BE2C (cell line): ENCODE results near the gene STAU1.

Experiments used
- DNase-seq: peaks from one replicate; pipeline ENCODE4 v3.0.0-alpha.2; 2020
- H3K27me3 ChIP-seq: fragments of 250-450 bp; sonication (Bioruptor Pico); 2 replicates; pipeline ENCODE4 v1.5.1; 2020; ENCODE audit warnings: mild to moderate bottlenecking
- H3K36me3 ChIP-seq: fragments of 250-450 bp; sonication (Bioruptor Pico); 2 replicates; pipeline ENCODE4 v1.5.1; 2020; ENCODE audit warnings: mild to moderate bottlenecking
- H3K4me1 ChIP-seq: fragments of 250-450 bp; sonication (Bioruptor Pico); 2 replicates; pipeline ENCODE4 v1.5.1; 2020
- H3K4me3 ChIP-seq: 2 replicates; pipeline ENCODE4 v1.5.1; 2011; ENCODE audit warnings: low read depth, low read length
- H3K9me3 ChIP-seq: fragments of 250-450 bp; sonication (Bioruptor Pico); 2 replicates; pipeline ENCODE4 v1.5.1; 2020
- TF ChIP-seq, protein P1 (sequence below): IDR thresholded peaks from 2 replicates; pipeline ENCODE4 v1.5.1; 2012; ENCODE audit warnings: mild to moderate bottlenecking, low read depth, low read length

STAU1 gene

DNA sequence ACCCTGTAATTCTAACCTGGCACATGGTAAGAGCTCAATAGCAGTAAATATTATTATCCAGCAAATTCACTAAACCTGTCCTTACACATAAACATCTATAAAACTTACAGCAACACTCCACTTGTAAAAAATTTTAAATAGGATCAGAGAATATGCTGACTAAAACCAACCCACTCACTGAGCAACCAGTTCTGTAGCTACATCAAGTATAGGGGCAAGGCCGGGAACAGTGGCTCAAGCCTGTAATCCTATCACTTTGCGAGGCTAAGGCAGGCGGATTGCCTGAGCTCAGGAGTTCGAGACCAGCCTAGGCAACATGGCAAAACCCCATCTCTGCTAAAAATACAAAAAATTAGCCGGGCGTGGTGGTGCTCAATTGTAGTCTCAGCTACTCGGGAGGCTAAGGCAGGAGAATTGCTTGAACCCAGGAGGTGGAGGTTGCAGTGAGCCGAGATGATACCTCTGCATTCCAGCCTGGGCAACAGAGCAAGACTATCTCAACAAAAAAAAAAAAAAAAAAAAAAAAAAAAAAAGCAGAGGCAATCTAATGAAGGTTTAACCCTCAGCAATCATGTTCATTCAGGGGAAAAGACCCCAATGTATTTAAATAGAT lies 6.8 kb downstream of the STAU1 start:
- peaks cover 6% of the 10 kb centered on the region; the same call in 1 of the 2 replicates for H3K4me1 ChIP-seq
- H3K9me3 ChIP-seq = no peaks in the 10 kb centered on the region
- TF ChIP-seq, protein P1, sequence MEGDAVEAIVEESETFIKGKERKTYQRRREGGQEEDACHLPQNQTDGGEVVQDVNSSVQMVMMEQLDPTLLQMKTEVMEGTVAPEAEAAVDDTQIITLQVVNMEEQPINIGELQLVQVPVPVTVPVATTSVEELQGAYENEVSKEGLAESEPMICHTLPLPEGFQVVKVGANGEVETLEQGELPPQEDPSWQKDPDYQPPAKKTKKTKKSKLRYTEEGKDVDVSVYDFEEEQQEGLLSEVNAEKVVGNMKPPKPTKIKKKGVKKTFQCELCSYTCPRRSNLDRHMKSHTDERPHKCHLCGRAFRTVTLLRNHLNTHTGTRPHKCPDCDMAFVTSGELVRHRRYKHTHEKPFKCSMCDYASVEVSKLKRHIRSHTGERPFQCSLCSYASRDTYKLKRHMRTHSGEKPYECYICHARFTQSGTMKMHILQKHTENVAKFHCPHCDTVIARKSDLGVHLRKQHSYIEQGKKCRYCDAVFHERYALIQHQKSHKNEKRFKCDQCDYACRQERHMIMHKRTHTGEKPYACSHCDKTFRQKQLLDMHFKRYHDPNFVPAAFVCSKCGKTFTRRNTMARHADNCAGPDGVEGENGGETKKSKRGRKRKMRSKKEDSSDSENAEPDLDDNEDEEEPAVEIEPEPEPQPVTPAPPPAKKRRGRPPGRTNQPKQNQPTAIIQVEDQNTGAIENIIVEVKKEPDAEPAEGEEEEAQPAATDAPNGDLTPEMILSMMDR = no peak
- H3K4me3 ChIP-seq = no peak overlapping the region
- H3K27me3 ChIP-seq = no peaks in the 10 kb centered on the region
- DNase-seq = no peak
- H3K36me3 ChIP-seq = peaks cover 8% of the 10 kb centered on the region

DNA sequence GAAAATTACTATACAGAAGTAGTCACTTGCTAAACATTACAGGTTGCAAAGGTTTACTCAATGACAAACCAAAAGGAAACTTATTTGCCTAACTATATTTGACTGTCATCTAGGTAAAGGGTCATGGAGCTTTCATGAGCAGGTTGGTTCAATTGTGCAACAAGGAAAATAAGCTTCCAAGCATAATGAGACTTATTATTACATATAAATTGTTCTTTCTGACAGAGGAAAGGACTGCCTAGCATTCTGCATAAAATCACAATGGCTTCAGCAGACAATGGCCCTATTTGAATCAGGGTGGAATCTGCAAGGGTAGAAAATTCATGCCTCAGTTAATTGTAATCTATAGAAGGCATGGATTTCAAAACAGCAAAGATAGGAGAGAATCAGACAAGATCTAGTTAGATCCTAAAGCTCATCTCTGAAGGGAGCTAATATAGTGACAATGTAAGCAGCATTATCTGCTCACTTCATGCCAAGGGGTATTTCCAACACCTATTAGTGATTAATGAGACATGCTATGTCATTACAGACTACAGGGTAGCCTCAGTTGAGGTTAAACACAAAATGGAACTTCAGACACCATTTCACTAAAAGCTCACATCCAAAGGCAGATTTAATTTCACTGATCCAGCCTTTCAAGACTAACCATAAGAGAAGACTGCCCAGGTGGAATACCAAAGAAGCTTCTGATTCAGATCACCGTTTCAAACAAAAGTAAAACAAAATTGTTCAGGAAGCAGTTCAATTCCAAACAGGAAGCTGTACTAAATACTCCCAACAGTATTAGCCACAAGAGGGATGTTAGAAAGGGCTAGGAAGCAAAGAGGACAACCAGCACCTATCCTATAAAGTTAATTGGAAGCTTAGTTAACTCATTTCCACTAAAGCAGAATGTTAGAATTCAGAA lies 8.5 kb downstream of the STAU1 start:
- peaks cover 8% of the 10 kb centered on the region for H3K36me3 ChIP-seq
- no peak for DNase-seq

DNA sequence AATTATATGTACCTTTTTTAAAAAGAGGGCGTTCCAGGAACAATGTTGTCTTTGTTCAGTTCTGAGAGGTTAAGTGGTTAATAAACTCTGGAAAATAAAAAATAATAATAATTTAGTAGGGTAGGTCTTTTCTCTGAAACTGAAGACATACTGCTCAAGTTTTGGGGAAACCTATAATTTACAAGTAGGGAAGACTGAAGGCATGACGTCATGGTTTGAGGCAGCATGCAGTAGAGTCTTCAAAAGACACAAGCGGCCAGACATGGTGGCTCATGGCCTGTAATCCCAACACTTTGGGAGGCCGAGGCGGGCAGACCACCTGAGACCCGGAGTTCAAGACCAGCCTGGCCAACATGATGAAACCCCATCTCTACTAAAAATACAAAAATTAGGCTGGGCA lies 14.0 kb downstream of the STAU1 start:
- Histone ChIP-seq H3K27me3 (no peaks in the 10 kb centered on the region), H3K4me1 (no peaks in the 10 kb centered on the region), H3K4me3 (no peak overlapping the region), H3K36me3 (peaks cover 14% of the 10 kb centered on the region), H3K9me3 (no peaks in the 10 kb centered on the region)
- no peak for DNase-seq
- TF ChIP-seq, protein P1 = no peak

More for the DNA sequence above, 8.5 kb downstream of the STAU1 start:
- Histone ChIP-seq H3K27me3 (no peaks in the 10 kb centered on the region), H3K4me3 (no peak overlapping the region), H3K4me1 (peaks cover 6% of the 10 kb centered on the region; the same call in 1 of the 2 replicates), H3K9me3 (no peaks in the 10 kb centered on the region)
- TF ChIP-seq, protein P1 = no peak

DNA sequence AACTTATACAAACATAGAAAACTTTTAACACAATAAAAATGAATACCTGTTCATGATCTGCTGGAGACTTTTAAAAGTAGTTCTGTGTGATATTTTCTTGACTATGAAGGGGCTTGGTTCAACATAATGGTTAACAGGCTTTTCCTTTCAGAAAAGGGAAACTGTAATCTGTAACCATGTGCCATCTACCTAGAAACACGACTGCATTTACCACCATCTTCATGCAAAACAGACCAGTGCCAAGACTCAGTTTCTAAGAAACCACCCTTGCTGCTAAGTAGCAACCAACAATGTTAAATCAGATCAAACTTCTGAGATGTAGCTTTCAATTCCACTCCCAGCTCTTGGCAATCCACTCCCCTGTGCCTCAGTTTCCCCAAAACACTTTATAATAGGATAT lies 15.7 kb downstream of the STAU1 start:
- peaks cover 7% of the 10 kb centered on the region for H3K36me3 ChIP-seq
- H3K4me1 ChIP-seq = no peaks in the 10 kb centered on the region
- DNase-seq = no peak
- no peak overlapping the region for H3K4me3 ChIP-seq
- TF ChIP-seq, protein P1 = no peak
- H3K27me3 ChIP-seq = no peaks in the 10 kb centered on the region
- H3K9me3 ChIP-seq = no peaks in the 10 kb centered on the region

DNA sequence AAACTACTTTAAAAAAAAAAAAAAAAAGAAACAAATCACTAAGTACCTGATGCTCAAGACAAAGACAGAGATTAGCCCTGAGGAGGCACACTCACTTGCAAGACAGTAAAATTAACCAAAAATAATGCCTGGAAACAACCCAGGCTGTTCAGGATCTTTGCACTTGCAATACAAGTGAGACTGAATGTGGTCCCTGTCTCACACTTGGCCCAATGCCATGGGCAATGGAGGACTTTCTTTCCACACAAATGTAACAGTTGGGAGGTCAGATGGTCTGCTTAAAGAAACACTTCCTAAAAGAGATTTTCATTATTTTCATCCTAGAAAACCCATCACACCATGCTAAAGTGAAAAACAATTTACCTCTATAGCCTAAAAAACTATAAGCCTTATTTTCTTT lies 16.2 kb downstream of the STAU1 start:
- H3K9me3 ChIP-seq = no peaks in the 10 kb centered on the region

More for the DNA sequence above, 16.2 kb downstream of the STAU1 start:
- peaks cover 7% of the 10 kb centered on the region for H3K36me3 ChIP-seq
- TF ChIP-seq, protein P1 = no peak
- H3K27me3 ChIP-seq = no peaks in the 10 kb centered on the region
- no peak overlapping the region for H3K4me3 ChIP-seq
- no peaks in the 10 kb centered on the region for H3K4me1 ChIP-seq
- DNase-seq = peak; percentile 13
